ENCODE measurements around the gene AKT1S1. TPM values are rescaled to one million over a fixed set of nuclear protein-coding genes. Genes with fewer than 3 reads are reported as not detected.

Gene AKT1S1
- total RNA-seq, 1 donor from 2014 or later: 2.3 TPM

DNA sequence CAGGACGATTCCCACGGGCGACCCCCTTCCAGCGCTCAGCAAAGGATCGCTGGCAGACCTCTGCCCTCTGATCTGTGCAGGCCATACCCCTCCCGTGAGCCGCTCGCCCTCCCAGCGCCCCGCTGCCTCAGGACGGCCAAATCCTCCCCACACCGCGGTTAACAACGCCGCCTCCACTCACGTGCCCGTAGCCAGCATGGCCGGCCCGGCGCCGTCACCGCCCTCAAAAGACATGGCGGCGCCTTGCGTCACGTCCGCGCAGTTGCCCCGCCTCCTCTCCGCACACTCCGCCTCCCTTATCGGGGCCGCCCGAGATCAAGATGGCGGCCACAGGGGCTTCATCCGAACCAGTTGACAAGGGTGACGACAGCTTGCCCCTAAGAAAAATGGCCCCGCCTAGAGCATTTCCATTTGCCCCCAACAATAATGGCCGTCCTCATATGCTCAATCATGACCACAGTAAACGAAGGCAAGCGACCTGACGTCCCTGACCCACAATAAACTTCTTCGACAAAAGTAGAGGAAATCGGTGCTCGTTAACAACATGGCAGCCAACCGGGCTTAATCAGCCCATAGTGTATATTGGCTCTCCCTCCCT, 634 bp downstream of the AKT1S1 start:
- peak overlapping the region; percentile 88 for H3K4me3 ChIP-seq
- H3K27ac ChIP-seq: peak overlapping the region; percentile 91
- H3K27me3 Mint-ChIP-seq (ENCODE audit: insufficient read depth, low read depth): peaks cover 2% of the 10 kb centered on the region
- H3K27me3 ChIP-seq: no peaks in the 10 kb centered on the region
- H2AFZ ChIP-seq (replicated peaks): peak overlapping the region; percentile 83
- peak overlapping the region; percentile 78 for H3K9ac ChIP-seq
- H3K4me1 Mint-ChIP-seq: peaks cover 26% of the 10 kb centered on the region
- peaks cover 6% of the 10 kb centered on the region for H3F3A ChIP-seq (ENCODE audit: low read depth)
- TF ChIP-seq EZH2 (IDR thresholded peaks at IDR 0.05): no peak
- TF ChIP-seq EZH2phosphoT487 (IDR thresholded peaks at IDR 0.05): no peak
- TF ChIP-seq, protein P1, sequence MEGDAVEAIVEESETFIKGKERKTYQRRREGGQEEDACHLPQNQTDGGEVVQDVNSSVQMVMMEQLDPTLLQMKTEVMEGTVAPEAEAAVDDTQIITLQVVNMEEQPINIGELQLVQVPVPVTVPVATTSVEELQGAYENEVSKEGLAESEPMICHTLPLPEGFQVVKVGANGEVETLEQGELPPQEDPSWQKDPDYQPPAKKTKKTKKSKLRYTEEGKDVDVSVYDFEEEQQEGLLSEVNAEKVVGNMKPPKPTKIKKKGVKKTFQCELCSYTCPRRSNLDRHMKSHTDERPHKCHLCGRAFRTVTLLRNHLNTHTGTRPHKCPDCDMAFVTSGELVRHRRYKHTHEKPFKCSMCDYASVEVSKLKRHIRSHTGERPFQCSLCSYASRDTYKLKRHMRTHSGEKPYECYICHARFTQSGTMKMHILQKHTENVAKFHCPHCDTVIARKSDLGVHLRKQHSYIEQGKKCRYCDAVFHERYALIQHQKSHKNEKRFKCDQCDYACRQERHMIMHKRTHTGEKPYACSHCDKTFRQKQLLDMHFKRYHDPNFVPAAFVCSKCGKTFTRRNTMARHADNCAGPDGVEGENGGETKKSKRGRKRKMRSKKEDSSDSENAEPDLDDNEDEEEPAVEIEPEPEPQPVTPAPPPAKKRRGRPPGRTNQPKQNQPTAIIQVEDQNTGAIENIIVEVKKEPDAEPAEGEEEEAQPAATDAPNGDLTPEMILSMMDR (IDR thresholded peaks at IDR 0.05): no peak
- no peaks in the 10 kb centered on the region for H3K9me3 Mint-ChIP-seq
- H3K27ac Mint-ChIP-seq: no peak overlapping the region
- H3K4me2 ChIP-seq: peak overlapping the region; percentile 83
- H3K4me3 Mint-ChIP-seq: no peak overlapping the region
- no peaks in the 10 kb centered on the region for H3K9me3 ChIP-seq (ENCODE audit: low read depth)
- H4K20me1 ChIP-seq (ENCODE audit: low read depth): peaks cover 18% of the 10 kb centered on the region
- peaks cover 30% of the 10 kb centered on the region for H3K79me2 ChIP-seq (ENCODE audit: low read depth)
- H3K36me3 Mint-ChIP-seq: peaks cover 8% of the 10 kb centered on the region
- DNase-seq (ENCODE audit: low spot score): peak; percentile 99
- H3K36me3 ChIP-seq: no peaks in the 10 kb centered on the region
- peaks cover 10% of the 10 kb centered on the region for H3K4me1 ChIP-seq

DNA sequence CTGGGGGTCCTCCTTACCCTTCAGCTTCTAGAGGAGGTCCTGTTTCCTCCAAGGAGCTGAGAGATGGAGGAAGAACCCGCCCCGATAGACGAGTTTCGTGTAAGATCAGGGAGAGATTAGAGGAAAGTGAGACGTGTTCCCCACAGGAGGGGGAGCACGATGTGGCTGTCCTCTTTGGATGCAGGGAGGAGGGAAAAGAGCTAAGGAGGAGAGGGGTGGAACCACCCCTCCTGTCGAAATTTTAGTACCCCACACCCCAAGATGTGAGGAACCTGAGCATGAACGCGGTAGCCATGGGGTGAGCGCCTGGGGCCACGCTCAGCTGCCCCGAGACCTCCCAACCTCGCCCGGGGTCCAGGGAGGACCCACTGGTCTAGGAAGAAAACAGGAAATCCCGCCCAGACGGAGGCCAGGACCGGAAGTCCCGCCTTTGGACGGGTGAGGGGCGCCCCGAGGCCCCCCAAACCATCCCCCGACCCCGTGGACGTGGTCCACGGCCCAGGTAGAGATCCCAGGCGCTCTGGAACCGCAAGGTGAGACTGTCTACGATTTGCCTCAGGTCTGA, 1.2 kb downstream of the AKT1S1 start:
- H3K36me3 ChIP-seq: no peaks in the 10 kb centered on the region

DNA sequence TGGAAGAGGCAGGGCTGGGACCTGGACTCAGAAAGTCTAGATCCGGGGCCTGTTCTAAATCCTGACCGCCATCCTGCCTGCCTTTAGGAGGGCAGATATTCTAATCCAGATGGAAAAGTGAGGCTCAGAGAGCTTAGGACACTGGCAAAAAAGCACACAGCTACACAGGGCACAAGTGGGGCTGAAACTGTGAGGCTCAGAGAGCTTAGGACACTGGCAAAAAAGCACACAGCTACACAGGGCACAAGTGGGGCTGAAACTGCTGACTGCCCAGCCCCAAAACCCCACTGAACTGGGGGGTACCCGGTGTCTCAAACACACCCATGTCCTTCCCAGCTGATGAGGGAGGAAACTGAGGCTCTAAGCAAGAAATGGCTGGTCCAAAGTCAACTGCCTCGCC, 2.0 kb downstream of the AKT1S1 start:
- H4K20me1 ChIP-seq (ENCODE audit: low read depth): peaks cover 15% of the 10 kb centered on the region
- peaks cover 13% of the 10 kb centered on the region for H3F3A ChIP-seq (ENCODE audit: low read depth)
- no peak overlapping the region for H3K27ac ChIP-seq
- peak overlapping the region; percentile 88 for H3K4me3 ChIP-seq
- H3K9me3 ChIP-seq (ENCODE audit: low read depth): no peaks in the 10 kb centered on the region
- Mint-ChIP-seq H3K9me3 (no peaks in the 10 kb centered on the region), H3K27ac (peak overlapping the region; percentile 50), H3K36me3 (peaks cover 5% of the 10 kb centered on the region), H3K4me1 (peaks cover 30% of the 10 kb centered on the region), H3K27me3 (ENCODE audit: insufficient read depth, low read depth) (peaks cover 2% of the 10 kb centered on the region), H3K4me3 (no peak overlapping the region)
- no peaks in the 10 kb centered on the region for H3K27me3 ChIP-seq
- peak overlapping the region; percentile 78 for H3K9ac ChIP-seq
- no peak for DNase-seq (ENCODE audit: low spot score)
- no peaks in the 10 kb centered on the region for H3K36me3 ChIP-seq
- peak overlapping the region; percentile 83 for H3K4me2 ChIP-seq
- TF ChIP-seq EZH2phosphoT487 (IDR thresholded peaks at IDR 0.05) (no peak), EZH2 (IDR thresholded peaks at IDR 0.05) (no peak)
- TF ChIP-seq, protein P1 (IDR thresholded peaks at IDR 0.05): no peak
- H2AFZ ChIP-seq (replicated peaks): no peak overlapping the region
- peaks cover 36% of the 10 kb centered on the region for H3K79me2 ChIP-seq (ENCODE audit: low read depth)
- H3K4me1 ChIP-seq: peaks cover 15% of the 10 kb centered on the region

More for the DNA sequence above, 1.2 kb downstream of the AKT1S1 start:
- no peak for TF ChIP-seq EZH2 (IDR thresholded peaks at IDR 0.05)
- no peak for TF ChIP-seq EZH2phosphoT487 (IDR thresholded peaks at IDR 0.05)
- TF ChIP-seq, protein P1 (IDR thresholded peaks at IDR 0.05): no peak
- H3K9me3 ChIP-seq (ENCODE audit: low read depth): no peaks in the 10 kb centered on the region
- peak overlapping the region; percentile 78 for H3K9ac ChIP-seq
- H3K36me3 Mint-ChIP-seq: peaks cover 5% of the 10 kb centered on the region
- peaks cover 10% of the 10 kb centered on the region for H3K4me1 ChIP-seq
- H2AFZ ChIP-seq (replicated peaks): no peak overlapping the region
- peak overlapping the region; percentile 83 for H3K4me2 ChIP-seq
- H3K27me3 ChIP-seq: no peaks in the 10 kb centered on the region
- peaks cover 30% of the 10 kb centered on the region for H3K79me2 ChIP-seq (ENCODE audit: low read depth)
- H3K4me3 ChIP-seq: peak overlapping the region; percentile 88
- H3K27ac ChIP-seq: peak overlapping the region; percentile 87
- peaks cover 26% of the 10 kb centered on the region for H3K4me1 Mint-ChIP-seq
- H3K4me3 Mint-ChIP-seq: no peak overlapping the region
- peaks cover 2% of the 10 kb centered on the region for H3K27me3 Mint-ChIP-seq (ENCODE audit: insufficient read depth, low read depth)
- H3K9me3 Mint-ChIP-seq: no peaks in the 10 kb centered on the region
- peaks cover 18% of the 10 kb centered on the region for H4K20me1 ChIP-seq (ENCODE audit: low read depth)
- DNase-seq (ENCODE audit: low spot score): peak; percentile 83
- peak overlapping the region; percentile 50 for H3K27ac Mint-ChIP-seq
- peaks cover 6% of the 10 kb centered on the region for H3F3A ChIP-seq (ENCODE audit: low read depth)

Data from neural progenitor cell (in vitro differentiated cells).